HG03175 (cell line): ENCODE results near the gene DPT.

Experiments
- ATAC-seq: cut with Tn5 transposase; IDR thresholded peaks from one replicate; pipeline ENCODE4 v1.9.1; 2021; ENCODE audit warnings: mild to moderate bottlenecking, moderate library complexity; ENCODE audit not compliant: unreplicated experiment

DPT gene

DNA sequence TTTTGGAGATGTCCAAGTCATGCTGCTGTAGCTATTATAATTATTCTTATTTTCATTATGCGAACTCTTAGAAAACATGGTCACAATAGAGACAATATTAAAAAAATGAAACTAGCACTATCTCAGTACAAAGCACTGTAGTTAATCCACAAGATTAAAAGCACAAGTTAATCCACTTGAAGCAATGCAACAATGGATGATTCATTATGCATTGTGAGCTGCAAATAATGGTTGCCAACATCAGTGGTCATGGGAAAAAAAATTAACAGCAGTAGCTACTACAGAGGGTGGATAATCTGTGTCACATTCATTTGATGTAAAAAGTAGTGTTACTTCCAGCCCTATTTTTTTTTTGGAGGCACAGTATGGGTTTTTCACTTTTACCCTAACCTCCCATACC lies 56.7 kb downstream of the DPT start:
- no peak for ATAC-seq

DNA sequence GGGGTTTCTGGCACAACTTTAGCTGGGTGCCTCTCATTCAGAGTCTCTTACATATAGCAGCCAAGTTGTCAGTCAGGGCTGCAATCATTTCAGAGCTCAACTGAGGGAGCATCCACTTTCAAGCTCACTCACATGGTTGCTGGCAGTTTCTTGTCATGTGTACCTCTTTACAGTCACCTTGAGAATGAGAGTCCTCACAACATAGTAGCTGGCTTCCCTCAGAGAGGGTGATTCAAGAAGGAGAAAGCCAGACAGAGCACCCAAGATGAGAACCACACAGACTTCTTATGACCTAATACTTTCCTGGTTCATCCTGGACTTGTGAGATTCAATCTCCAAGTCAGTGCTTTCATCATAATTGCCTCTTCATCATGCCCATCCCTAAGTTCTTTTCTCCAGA lies 57.2 kb downstream of the DPT start:
- no peak for ATAC-seq

DNA sequence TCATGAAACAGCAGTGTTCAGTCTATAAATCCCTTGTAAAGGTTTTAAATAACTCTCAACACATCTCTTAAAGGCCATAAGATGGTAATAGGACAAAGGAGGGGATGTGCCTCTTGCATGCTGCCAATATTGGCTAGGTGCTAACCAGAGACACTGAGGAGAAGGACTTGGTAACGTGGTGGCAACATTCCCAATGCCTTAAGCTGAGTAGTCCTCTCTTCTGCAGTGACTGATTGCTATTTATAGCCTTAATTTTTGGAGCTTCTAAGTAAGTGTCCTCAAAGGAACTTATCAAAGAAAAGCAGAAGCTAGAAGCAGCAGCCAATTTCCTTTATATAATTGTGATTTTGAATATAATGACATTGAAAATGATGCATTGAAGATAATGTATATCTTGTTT lies 63.0 kb downstream of the DPT start:
- no peak for ATAC-seq

DNA sequence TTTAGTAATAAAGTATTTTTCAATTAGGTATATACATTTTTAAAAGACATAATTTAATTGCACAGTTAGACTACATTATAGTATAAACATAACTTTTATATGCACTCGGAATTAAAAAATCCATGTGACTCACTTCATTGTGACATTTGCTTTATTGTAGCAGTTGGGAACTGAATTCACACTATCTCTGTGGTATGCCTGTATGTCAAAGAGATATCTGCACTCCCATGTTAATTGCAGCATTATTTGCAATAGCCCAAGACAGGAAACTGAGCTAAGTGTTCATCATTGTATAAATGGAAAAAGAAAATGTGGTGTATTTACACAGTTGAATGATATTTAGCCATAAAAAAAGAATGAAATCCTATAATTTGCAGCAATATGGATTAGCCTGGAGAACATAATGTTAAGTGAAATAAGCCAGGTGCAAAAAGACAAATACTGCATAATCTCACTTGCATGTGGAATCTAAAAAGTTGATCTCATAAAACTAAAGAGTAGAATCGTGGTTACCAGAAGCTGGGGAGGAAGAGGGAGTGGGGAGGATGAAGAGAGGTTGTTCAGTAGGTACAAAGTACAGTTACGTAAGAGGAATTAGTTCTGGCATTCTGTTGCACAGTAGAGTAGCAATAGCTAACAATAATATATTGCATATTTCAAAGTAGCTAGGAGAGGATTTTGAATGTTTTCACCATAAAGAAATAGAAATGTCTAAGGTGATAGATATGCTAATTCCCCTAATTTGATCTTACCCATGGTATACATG lies 64.8 kb downstream of the DPT start:
- no peak for ATAC-seq

DNA sequence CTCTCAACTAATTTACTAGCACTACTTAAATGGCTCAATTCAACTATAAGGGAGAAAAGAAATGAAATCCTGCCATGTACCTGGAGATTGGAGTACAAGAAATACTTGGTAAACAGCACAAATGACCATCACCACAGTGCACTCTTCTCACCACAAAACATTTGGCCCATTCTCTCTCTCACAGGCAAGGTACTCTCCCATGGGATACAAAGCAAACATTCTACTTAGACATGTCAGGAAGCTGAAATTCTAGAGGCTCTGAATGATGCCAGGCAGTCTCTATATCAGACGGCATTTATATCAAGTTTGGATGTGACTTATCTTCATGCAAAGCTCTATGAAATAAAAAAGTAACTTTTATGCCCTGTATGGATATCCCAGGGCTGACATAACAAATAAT lies 72.5 kb downstream of the DPT start:
- no peak for ATAC-seq

DNA sequence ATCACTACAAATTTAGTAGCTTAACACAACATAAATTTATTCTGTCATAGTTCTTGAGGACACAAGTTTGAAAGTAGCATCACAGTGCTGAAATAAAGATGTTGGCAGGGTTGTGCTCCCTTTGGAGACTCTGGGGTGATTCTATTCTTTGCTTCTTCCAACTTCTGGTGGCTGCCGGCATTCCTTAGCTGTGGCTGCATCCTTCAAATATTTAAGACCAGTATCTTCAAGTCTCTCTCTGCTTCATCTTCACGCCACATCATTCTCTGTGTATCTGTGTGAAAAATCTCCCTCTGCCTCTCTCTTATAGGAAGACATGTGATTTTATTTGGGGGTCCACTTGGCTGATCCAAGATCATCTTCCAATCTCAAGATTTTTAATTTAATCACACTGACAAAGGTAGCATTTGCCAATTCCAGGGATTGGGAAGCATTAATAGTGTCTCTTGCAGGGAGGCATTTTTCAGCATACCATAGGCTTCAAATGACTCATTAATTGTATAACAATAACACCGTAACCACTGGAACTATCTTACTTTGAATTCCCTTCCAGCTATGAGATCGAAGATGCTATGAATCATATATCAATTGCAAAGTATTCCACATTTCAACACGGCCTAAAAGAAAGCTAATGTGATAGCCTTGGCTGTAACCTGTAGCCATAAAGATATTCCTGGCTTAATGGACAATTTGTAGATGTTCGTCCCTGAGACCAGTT lies 74.6 kb downstream of the DPT start:
- no peak for ATAC-seq

DNA sequence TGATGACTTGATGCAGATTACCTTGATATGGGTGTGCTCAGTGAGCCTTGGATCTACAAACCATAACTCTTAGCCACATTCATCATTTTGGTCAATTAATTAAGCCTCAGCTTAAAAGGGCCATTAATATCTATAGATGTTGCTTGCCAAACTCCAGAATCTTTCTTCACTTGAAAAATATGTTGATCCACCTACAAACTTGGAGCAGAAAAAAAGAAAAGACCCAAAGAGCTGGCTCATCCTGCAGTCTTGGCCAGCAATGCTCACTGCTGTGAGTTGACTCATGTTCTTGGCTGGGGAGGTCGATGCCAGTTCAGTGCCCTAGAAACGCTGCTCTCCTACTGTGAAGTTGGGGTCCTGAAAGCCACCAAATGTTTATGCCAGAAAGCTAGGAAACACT lies 75.4 kb downstream of the DPT start:
- no peak for ATAC-seq

DNA sequence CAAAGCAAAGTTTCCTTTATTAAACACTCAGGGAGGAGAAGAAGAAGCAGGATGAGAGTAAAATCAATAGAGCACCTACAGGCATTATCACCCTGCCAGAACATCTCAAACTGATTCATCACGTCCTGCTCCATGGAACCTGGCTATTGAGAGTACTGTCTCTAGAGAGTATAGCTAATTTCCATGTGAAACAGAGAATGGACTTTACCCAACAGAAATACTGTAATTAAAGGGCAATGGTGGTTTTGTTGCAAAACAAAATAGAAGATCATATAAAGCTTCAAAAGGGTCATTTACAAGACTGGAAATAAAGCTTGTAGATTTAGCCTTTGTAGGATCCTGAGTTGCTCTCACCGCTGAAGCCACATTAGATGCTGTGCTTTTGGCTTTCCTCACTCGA lies 83.3 kb downstream of the DPT start:
- ATAC-seq: no peak
